NCI-H2196 (cell line): ENCODE results near the gene KRTAP5-11.
"Not testable (repeated sequence)": the region's sequence is repeated elsewhere in the genome, so short reads cannot be mapped to it uniquely, and the experiment has no call there.

ENCODE experiments used
- DNase-seq: peaks from one replicate; lab custom pipeline; 2025; ENCODE audit not compliant: unreplicated experiment; lab: John Stamatoyannopoulos, UW

KRTAP5-11 gene

DNA sequence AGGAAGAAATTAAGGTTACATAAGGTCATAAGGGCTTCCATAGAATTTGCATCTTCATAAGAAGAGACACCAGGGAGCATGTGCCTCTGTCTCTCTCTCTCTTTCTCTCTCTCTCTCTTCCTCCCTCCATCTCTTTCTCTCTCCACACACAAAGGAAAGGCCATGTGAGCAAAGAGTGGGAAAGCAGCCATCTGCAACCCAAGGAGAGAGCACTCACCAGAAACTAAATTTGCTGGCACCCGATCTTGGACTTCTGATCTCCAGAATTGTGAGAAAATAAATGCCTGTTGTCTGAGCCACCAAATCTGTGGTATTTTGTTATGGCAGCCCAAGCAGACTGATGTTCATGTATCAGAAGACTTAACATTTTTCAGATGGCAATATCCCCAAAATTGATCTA lies 23.7 kb downstream of the KRTAP5-11 start:
- no peak for DNase-seq

DNA sequence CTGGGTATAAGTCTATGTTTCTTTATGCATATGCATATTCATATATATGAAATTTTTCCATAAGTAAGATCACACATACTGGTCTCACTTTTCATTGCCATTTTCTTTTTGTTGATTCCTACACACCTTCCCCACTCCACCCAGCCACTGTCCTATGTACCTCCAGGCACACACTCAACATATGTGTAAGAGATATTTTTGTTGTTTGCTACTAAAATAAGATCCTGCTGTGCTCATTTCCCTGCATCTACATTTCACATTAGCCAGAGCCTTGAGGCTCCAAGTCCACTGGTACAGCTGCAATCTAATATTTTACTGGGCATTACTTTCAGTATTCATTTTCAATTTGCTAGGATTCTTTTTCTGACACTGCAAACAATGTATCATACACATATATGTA lies 25.4 kb downstream of the KRTAP5-11 start:
- DNase-seq, result no peak

DNA sequence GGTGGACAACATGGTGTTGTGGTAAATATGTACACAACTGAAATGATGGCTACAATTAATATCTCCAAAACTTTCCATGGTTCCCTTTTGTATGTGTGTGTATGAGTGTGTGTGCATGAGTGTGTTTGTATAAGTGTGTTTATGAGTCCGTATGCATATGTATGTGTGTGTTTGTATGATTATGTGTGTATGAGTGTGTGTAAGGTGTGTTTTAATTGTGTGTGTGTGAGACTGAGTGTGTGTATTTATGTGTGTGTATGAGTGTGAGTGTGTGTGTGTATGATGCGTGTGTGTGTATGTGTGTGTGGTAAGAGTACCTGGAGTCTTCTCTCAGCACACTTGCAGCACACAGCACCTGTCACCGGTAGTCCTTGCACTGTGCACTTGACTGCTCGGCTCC lies 26.7 kb downstream of the KRTAP5-11 start:
- DNase-seq, result no peak

DNA sequence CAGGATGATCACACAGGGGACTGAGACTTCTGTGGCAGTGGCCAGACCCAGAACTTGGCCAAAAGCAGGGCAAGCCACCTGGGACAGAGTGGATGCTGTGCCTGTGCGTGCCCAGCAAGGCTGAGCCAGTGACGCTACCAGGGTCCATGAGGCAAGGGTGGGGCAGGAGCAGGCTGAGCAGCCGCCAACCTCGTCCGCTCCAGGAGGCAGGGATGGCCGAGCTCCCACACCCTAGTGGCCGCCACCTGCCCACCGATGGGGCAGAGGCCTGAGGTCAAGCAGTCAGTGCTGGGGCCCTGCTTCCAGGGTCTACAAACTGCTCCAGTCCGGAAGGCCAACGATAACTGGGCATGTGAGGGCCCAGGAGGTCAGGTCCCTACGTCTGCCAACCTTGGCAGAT lies 27.2 kb downstream of the KRTAP5-11 start:
- no peak for DNase-seq

DNA sequence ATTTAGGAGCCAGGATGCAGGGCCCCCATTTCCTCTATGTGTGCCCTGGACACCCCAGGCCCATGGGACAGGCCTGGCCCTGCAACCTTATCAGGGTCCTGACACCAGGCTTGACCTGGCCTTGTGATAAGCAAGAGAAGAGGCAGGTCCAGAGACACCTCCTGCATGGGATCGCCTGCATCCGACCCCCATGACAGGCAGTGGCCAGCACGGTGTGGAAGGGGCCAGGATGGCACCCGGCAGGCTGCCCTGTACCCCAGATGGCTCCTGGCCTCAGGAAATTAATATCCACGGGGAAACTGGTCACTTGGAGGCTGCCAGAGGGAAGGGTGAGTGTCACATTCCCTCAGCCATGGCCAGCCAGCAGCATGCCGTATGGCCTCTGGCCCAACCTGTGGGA lies 27.7 kb downstream of the KRTAP5-11 start:
- DNase-seq, result no peak

DNA sequence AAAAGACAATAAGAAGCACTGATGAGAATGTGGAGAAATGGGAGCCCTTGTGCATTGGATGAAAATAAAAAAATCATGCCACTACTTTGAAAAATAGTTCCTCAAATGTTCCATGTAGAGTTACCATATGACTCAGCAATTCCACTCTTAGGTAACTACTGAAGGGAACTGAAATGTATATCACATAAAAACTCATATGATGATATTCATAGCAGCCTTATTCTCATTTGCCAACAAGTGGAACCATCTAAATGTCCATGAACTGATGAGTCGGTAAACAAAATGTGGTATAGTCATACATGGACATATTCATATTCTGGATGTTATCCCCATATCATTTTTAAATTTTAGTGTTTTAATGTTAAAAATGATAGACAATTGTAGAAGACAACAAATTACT lies 31.0 kb downstream of the KRTAP5-11 start:
- no peak for DNase-seq

DNA sequence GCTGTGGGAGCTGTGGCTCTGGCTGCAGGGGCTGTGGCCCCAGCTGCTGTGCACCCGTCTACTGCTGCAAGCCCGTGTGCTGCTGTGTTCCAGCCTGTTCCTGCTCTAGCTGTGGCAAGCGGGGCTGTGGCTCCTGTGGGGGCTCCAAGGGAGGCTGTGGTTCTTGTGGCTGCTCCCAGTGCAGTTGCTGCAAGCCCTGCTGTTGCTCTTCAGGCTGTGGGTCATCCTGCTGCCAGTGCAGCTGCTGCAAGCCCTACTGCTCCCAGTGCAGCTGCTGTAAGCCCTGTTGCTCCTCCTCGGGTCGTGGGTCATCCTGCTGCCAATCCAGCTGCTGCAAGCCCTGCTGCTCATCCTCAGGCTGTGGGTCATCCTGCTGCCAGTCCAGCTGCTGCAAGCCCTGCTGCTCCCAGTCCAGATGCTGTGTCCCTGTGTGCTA lies 33.9 kb downstream of the KRTAP5-11 start:
- no peak for DNase-seq

DNA sequence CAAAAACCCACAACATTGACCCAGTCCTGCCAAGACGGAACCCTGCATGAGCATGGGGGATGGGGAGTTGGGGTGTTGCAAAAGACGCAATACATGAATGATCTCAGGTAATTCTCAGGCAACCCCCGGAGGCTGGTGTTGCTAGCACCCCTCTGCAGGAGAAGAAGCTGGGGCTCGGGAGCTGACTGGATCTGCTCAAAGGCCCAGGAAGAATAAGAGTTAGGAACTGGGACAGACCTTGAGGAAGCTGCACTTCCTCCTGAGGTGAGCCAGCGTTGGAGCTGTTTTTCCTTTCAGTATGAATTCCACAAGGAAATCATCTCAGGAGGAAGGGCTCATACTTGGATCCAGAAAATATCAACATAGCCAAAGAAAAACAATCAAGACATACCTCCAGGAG lies 34.6 kb downstream of the KRTAP5-11 start, which contains the start of gene KRTAP5-9:
Gene KRTAP5-9, plus strand, starts transcription at position 301 of the 400 bp plus-strand sequence. CDS start 238 bp downstream, outside the sequence.
- no peak for DNase-seq

DNA sequence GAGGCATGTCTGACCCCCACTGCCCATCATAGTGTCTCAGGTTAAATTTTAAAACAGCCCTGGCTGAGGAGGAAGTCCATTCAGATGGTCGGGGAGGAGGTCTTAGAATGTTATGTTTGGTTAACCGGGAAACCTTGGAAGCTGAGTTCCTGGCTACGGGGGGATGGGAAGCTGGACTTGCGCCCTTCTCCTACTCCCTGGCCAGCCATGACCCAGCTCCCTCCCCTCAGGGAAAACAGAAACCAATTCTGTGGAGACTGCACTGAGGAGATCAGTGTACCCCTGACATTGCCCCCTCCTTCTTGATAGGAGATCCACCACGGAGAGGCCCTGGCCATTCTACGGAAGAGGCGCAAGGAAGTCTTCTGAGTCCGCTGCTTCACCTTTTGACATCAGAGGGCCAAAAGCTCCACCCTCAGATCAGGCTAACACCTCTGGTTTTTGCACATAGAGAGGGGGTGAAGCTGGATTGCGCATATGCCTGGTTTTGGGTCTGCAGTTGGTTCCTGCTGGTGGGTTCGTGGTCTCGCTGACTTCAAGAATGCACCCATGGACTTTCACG lies 37.2 kb downstream of the KRTAP5-11 start:
- DNase-seq, result no peak

DNA sequence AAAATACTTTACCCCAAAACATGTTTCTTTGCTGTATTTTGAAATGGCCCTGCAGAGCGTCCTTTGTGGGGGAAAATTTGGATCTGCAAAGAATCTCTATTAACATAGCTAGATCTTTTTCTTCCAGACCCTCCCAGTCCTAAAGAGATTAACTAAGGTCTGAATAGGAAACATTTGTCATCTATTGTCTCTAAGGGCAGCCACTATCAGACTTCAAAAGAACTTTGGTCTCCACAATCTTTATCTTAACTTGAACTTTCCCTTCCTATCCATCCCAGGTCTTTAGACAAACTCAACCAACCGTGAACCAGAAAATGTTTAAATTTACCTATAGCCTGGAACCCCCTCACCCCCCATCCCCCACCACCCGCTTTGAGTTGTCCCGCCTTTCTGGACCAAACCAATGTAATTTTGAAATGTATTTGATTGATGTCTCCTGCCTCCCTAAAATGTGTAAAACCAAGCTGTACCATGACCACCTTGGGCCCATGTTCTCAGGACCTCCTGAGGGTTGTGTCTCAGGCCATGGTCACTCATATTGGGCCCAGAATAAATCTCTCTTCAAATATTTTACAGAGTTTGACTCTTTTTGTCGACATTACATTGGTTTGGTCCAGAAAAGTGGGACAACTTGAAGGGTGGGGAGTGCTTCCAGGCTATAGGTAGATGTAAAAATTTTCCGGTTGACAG lies 38.0 kb downstream of the KRTAP5-11 start:
- no peak for DNase-seq

DNA sequence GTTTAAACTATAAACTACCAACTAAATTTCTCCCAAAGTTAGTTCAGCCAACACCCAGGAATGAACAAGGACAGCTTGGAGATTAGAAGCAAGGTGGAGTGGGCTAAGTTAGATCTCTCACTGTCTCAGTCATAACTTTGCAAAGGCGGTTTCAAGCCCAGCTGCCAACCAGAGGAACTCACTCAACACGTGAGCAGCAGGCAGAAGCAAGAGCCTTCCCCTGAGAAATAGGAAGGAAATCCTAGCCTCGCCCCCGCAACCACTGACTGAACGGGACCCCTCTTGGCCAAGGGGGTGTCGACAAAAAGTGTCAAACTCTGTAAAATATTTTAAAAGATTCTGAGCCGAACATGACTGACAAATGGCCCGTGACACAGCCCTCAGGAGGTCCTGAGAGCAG lies 38.8 kb downstream of the KRTAP5-11 start:
- no peak for DNase-seq

DNA sequence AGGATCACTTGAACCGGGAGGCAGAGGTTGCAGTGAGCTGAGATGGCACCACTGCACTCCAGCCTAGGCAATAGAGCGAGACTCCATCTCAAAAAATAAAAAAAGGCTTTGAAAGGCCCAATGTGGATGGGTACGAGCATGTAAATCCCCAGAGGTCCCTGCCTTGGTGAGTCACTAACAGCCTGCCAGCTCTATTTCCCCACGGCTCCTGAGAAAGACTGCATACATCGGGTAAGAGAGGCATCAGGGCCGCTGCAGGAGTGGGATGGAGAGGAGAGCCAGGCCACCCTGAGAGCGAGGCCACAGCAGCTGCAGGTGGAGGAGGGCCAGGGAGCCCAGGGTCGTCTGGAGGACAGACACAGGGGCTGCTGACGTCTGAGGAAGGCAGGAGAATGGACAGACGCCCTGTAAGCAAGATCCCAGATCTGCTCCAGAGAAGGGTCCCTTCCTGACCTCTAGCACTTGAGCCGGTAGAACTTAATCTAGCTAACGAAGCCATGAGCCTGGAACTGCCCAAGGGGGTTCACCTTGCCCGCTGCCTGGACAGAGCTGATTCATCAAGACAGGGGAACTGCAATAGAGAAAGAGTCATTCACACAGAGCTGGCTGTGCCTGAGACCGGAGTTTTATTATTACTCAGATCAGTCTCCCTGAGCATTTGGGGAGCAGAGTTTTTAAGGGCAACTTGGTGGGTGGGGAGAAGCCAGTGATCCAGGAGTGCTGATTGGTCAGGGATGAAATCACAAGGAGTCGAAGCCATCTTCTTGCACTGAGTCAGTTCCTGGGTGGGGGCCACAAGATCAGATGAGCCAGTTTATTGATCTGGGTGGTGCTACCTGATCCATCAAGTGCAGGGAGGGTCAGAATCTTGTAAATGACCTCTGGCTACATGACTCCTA lies 39.5 kb downstream of the KRTAP5-11 start:
- no peak for DNase-seq

DNA sequence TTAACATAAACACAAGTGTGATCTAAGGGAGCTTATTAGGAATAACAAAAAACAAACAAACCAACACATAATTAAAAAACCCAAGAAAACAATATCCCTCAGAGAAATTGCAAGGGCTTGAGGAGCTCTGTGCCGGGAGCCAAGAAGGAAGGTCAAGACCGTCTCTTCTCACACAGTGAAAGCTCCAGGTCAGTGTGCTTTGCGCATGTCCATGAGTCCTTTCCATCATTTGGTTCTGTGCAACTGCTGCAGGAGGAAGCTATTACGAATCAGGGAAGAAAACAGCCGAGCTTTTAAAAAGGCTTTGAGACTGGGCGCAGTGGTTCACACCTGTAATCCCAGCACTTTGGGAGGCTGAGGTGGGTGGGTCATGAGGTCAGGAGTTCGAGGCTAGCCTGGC lies 40.3 kb downstream of the KRTAP5-11 start:
- no peak for DNase-seq

DNA sequence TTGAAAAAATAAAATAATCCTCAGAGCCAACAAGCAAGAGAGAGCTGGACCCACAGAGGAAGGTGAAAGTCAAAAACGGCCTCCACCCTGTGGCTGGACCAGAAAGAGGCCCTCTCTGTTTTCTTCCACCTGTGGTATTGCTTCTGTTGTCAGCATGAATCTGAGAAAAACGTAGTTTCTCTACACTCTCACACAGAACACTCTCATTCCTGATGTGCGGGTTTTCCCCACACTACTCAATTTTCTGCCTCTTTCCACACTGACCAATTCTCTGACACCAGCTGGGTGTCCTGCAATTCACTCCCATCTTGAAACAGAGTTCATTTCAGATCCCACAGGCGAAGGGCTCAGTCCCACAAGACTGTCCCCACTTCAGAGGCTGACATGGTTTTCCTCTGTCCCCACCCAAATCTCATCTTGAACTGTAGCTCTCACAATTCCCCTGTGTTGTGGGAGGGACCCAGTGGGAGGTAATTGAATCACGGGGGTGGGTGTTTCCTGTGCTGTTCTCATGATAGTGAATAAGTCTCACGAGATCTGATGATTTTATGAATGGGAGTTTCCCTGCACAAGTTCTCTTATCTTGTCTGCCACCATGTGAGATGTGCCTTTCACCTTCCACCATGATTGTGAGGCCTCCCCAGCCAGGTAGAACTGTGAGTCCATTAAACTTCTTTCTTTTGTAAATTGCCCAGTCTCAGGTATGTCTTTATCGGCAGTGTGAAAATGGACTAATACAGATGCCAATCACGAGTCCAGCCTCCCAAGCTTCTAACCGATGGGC lies 42.0 kb downstream of the KRTAP5-11 start:
- DNase-seq, result not testable (repeated sequence)

DNA sequence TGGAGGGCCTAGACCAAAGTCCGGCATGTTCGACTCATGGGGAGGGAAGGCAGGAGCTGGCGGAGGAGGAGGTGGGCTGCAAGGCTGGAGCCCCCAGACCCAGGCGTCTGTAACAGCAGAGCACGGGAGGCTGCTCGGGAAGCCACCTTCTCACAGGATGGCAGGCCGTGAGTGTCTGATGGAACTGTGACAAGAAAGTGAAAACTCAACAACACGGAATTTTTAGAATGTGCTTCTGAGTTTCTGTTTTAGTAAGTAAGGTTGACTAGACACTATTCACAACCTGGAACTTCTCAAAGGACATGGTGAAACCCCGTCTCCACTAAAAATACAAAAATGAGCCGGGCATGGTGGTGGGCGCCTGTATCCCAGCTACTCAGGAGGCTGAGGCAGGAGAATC lies 42.7 kb downstream of the KRTAP5-11 start:
- not testable (repeated sequence) for DNase-seq

DNA sequence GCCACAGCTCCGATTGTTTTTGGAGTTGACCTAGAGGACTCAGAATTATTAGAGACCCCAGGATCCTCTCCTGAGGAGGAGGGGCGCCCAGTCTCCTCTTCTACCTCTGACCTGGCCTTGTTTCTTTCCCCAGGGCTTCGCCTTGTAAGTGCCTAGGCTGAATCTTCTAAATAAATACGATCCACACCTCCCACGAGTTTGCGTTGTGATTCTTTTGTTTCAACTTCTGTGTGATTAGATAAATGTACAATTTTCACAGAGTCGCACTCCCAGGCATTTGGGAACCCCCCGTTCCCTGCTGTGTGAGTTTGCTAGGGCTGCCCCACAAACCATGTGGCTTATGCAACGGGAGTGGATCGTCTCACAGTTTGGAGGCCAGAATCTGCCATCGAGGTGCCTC lies 43.7 kb downstream of the KRTAP5-11 start:
- DNase-seq, result no peak

DNA sequence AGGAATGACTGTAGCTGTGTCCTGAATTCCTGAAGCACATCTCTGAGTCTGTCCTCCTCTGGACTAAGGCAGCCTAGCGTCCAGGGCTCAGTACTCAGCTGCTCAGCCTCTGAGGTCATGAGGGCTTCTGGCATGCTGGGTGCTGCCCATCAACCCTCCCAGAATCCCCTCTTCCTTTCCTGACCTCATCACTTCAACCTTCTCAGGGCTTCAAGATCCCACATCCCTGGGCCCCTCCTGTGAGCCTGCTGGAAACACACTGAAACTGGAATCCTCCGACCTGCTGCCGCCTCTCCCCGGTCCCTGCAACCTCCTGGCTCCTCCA lies 44.0 kb downstream of the KRTAP5-11 start:
- DNase-seq, result no peak

DNA sequence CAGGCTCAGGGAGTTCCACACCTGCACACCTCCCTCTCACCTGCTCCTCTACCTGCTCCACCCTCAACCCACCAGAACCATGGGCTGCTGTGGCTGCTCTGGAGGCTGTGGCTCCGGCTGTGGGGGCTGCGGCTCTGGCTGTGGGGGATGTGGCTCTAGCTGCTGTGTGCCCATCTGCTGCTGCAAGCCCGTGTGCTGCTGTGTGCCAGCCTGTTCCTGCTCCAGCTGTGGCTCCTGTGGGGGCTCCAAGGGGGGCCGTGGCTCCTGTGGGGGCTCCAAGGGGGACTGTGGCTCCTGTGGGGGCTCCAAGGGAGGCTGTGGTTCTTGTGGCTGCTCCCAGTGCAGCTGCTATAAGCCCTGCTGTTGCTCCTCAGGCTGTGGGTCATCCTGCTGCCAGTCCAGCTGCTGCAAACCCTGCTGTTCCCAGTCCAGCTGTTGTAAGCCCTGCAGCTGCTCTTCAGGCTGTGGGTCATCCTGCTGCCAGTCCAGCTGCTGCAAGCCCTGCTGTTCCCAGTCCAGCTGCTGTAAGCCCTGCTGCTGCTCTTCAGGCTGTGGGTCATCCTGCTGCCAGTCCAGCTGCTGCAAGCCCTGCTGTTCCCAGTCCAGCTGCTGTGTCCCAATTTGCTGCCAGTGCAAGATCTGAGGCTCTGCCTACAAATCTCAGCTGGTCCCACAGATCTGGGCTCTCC lies 44.6 kb downstream of the KRTAP5-11 start, which contains the start of gene KRTAP5-8:
Gene KRTAP5-8, plus strand, starts transcription at position 49 of the 689 bp plus-strand sequence. Its CDS starts 31 bp downstream, at position 80.
- not testable (repeated sequence) for DNase-seq

DNA sequence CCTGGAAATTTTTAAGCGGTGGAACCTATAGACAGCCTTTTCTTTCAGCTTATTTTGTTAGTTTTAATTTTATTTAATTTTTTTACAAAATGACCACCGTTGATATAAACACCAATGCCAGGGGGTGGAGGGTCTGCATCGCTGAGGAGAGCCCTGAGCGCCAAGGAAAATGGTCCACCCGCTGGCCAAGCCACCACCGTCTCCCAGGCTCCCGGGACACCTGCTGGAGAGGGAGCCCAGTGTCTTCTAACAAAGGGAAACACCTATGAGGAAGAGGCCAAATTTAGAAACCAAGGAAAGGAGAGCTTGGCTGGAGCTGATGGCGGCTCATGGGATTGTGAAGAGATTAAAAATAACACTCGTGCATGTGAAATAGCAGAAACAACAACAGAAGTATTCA lies 45.1 kb downstream of the KRTAP5-11 start:
- DNase-seq, result no peak

DNA sequence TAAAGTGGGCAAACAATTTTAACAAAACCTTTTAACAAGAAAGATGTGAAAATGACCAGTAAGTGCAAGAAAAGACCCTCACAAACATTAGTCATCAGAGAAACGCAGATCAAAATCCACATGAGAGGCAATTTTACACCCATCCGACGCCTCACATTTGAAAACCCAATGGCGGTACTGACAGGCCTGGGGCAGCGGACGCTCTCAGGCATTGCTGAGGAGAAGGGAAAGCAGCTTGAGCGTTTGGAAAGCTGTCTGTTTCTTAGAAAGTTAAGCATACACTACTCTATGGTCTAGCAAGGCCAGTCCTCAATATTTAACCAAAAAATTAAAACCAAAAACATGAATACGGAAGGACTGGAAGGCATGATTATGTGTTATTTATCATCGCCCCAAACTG lies 46.9 kb downstream of the KRTAP5-11 start:
- DNase-seq, result no peak
